OCI-LY1 (cell line): ENCODE measurements around the gene GTSE1.

ENCODE experiments used
- H2AFZ ChIP-seq: fragments of 200-600 bp; sonication (generic), shearing (Covaris generic); 2 replicates; pipeline ENCODE4 v1.6.0; 2014; ENCODE audit warnings: antibody characterized with exemption, mild to moderate bottlenecking, low read length
- H3F3A ChIP-seq: fragments of 200-600 bp; sonication (generic), shearing (Covaris generic); 2 replicates; pipeline ENCODE4 v1.6.0; 2014; ENCODE audit warnings: mild to moderate bottlenecking, antibody characterized with exemption, low read length, moderate library complexity; ENCODE audit not compliant: insufficient read depth
- H3K27ac ChIP-seq: fragments of 200-600 bp; sonication (generic); 2 replicates; pipeline ENCODE4 v1.5.1; 2014; ENCODE audit warnings: low read length, mixed run types, mild to moderate bottlenecking, low read depth; ENCODE audit not compliant: poor library complexity, severe bottlenecking
- H3K27me3 ChIP-seq: fragments of 200-600 bp; sonication (generic); 2 replicates; pipeline ENCODE4 v1.6.0; 2014; ENCODE audit warnings: antibody characterized with exemption, mild to moderate bottlenecking, low read length, moderate library complexity; ENCODE audit not compliant: insufficient read depth
- H3K36me3 ChIP-seq: fragments of 200-600 bp; sonication (generic); 2 replicates; pipeline ENCODE4 v1.6.1; 2014; ENCODE audit warnings: mild to moderate bottlenecking, antibody characterized with exemption, low read length, moderate library complexity, mixed read lengths; ENCODE audit not compliant: insufficient read depth
- H3K4me1 ChIP-seq: fragments of 200-600 bp; sonication (generic); 2 replicates; pipeline ENCODE4 v1.5.1; 2014; ENCODE audit warnings: mild to moderate bottlenecking, low read length, moderate library complexity; ENCODE audit not compliant: insufficient read depth, severe bottlenecking
- H3K4me2 ChIP-seq: fragments of 200-600 bp; sonication (generic), shearing (Covaris generic); 2 replicates; pipeline ENCODE4 v1.6.1; 2014; ENCODE audit warnings: low read length
- H3K4me3 ChIP-seq: fragments of 200-600 bp; sonication (generic); 2 replicates; pipeline ENCODE4 v1.5.1; 2014; ENCODE audit warnings: low read length, low read depth, mild to moderate bottlenecking, mixed read lengths; ENCODE audit not compliant: poor library complexity, severe bottlenecking
- H3K79me2 ChIP-seq: fragments of 200-600 bp; shearing (Covaris generic); 2 replicates; pipeline ENCODE4 v1.6.1; 2016; ENCODE audit warnings: mixed run types, low read length, mixed read lengths; ENCODE audit not compliant: insufficient read depth
- H3K9ac ChIP-seq: fragments of 200-600 bp; sonication (generic), shearing (Covaris generic); 2 replicates; pipeline ENCODE4 v1.6.1; 2014; ENCODE audit warnings: mild to moderate bottlenecking, low read length, mixed read lengths
- H3K9me2 ChIP-seq: fragments of 200-600 bp; sonication (generic), shearing (Covaris generic); 2 replicates; pipeline ENCODE4 v1.6.1; 2014; ENCODE audit warnings: low read depth, mild to moderate bottlenecking, low read length, mixed read lengths
- H3K9me3 ChIP-seq: fragments of 200-600 bp; shearing (Covaris generic); 2 replicates; pipeline ENCODE4 v1.6.1; 2014; ENCODE audit warnings: low read length, mixed read lengths
- H4K20me1 ChIP-seq: fragments of 200-600 bp; sonication (generic), shearing (Covaris generic); 2 replicates; pipeline ENCODE4 v1.6.0; 2016; ENCODE audit warnings: mild to moderate bottlenecking, low read length; ENCODE audit not compliant: insufficient read depth
- EZH2 ChIP-seq: fragments of 200-600 bp; sonication (generic), shearing (Covaris generic); IDR thresholded peaks from 2 replicates; pipeline ENCODE4 v1.8.0; 2017; ENCODE audit warnings: borderline replicate concordance, mixed run types, mild to moderate bottlenecking, antibody characterized with exemption, low read length, moderate library complexity, mixed read lengths
- TF ChIP-seq, protein P1 (sequence below): fragments of 200-600 bp; sonication (generic), shearing (Covaris generic); IDR thresholded peaks from 2 replicates; pipeline ENCODE4 v1.5.1; 2017; ENCODE audit warnings: mild to moderate bottlenecking, antibody characterized with exemption, low read length, moderate library complexity, mixed read lengths

Gene GTSE1

DNA sequence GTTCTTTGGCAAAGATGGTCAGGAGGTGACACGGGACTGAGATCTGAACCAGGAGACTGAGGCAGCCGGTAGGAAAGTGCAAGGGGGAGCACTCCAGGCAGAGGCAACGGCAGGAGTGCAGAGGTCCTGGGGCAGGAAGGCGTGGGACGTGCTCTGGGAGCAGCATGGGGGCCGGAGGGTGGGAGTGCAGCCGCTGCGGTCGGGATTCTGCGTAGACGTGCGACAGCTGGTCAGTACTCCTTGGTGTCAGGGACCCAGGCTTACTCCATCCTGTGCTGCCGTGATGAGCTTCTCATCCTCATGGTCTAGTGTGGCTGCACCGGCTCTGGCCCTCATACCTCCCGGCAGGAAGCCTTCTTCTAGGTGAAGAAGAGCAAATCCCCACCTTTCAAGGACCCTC, 21.9 kb downstream of the GTSE1 start:
- no peaks in the 10 kb centered on the region for H3K27me3 ChIP-seq
- H3K27ac ChIP-seq = no peak overlapping the region
- peaks cover 94% of the 10 kb centered on the region for H3K36me3 ChIP-seq
- no peaks in the 10 kb centered on the region for H3K9me3 ChIP-seq
- H3F3A ChIP-seq = no peaks in the 10 kb centered on the region
- no peak overlapping the region for H3K4me3 ChIP-seq
- H3K79me2 ChIP-seq = no peaks in the 10 kb centered on the region
- H2AFZ ChIP-seq = no peak overlapping the region
- H3K4me2 ChIP-seq = no peak overlapping the region
- TF ChIP-seq, protein P1, sequence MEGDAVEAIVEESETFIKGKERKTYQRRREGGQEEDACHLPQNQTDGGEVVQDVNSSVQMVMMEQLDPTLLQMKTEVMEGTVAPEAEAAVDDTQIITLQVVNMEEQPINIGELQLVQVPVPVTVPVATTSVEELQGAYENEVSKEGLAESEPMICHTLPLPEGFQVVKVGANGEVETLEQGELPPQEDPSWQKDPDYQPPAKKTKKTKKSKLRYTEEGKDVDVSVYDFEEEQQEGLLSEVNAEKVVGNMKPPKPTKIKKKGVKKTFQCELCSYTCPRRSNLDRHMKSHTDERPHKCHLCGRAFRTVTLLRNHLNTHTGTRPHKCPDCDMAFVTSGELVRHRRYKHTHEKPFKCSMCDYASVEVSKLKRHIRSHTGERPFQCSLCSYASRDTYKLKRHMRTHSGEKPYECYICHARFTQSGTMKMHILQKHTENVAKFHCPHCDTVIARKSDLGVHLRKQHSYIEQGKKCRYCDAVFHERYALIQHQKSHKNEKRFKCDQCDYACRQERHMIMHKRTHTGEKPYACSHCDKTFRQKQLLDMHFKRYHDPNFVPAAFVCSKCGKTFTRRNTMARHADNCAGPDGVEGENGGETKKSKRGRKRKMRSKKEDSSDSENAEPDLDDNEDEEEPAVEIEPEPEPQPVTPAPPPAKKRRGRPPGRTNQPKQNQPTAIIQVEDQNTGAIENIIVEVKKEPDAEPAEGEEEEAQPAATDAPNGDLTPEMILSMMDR = no peak
- no peak for TF ChIP-seq EZH2
- no peak overlapping the region for H3K9ac ChIP-seq
- H4K20me1 ChIP-seq = no peaks in the 10 kb centered on the region
- H3K9me2 ChIP-seq = no peaks in the 10 kb centered on the region
- no peaks in the 10 kb centered on the region for H3K4me1 ChIP-seq

DNA sequence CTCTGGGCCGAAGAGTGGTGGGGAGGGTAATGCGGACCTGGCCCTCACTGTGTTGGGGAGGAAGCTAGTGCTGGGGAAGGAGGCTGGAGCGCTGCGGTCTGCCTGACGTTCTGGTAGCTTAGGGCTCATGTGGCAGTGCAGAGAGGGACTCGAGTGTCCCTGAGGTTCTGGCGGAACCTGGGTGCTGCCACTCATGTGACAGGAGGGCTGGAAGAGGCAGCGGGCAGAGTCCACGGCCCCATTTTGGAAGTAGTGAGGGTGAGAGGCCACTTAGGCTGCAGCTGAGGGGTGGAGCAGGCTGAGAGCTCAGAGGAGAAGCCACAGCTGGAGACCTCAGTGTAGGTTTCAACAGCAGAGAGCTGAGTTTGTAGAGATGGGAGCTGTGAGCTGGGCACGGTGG, 22.6 kb downstream of the GTSE1 start:
- H4K20me1 ChIP-seq = no peaks in the 10 kb centered on the region
- peaks cover 94% of the 10 kb centered on the region for H3K36me3 ChIP-seq
- no peak overlapping the region for H3K27ac ChIP-seq
- no peaks in the 10 kb centered on the region for H3K9me3 ChIP-seq
- H3K9ac ChIP-seq = no peak overlapping the region
- no peaks in the 10 kb centered on the region for H3K9me2 ChIP-seq
- H3K4me2 ChIP-seq = no peak overlapping the region
- TF ChIP-seq EZH2 = no peak
- H2AFZ ChIP-seq = no peak overlapping the region
- no peaks in the 10 kb centered on the region for H3F3A ChIP-seq
- H3K4me3 ChIP-seq = no peak overlapping the region
- no peaks in the 10 kb centered on the region for H3K27me3 ChIP-seq
- H3K79me2 ChIP-seq = no peaks in the 10 kb centered on the region
- H3K4me1 ChIP-seq = no peaks in the 10 kb centered on the region

DNA sequence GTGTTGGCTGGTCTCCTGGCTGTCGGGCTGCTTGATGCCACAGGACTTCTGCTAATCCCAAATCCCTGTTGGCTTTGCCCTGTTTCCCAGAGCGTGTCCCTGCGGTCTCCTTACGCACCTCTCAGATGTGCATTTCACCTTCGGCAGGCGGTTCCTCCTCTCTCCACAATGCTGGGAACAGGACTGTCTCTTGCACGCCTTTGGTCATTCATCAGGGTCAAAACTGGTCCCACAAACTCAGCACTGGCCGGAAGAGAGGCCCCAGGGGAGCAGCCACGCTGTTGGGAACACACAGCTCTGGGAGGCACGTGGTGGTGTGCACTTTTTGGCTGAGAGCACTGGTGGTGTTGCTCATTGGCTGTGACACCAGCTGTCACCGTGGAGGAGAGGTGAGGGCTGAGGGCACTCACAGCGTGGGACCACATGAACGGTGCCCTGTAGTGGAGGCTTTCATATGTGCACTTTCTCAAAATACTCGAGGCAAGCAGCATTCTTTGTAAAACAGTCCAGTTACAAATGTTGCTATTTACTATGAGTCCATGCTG, 23.6 kb downstream of the GTSE1 start:
- Histone ChIP-seq H4K20me1 (no peaks in the 10 kb centered on the region), H3K36me3 (peaks cover 96% of the 10 kb centered on the region), H3K27ac (no peak overlapping the region), H3K4me3 (no peak overlapping the region), H3K79me2 (no peaks in the 10 kb centered on the region), H3K4me1 (no peaks in the 10 kb centered on the region), H3K27me3 (no peaks in the 10 kb centered on the region), H3K9me2 (no peaks in the 10 kb centered on the region), H3F3A (no peaks in the 10 kb centered on the region), H3K9me3 (no peaks in the 10 kb centered on the region), H3K9ac (no peak overlapping the region), H2AFZ (no peak overlapping the region), H3K4me2 (no peak overlapping the region)
- TF ChIP-seq EZH2 = no peak
- TF ChIP-seq, protein P1 = no peak

GRCh38 chr22:46320716-46321386, 24.2 kb downstream of the GTSE1 start:
- H3K9me2 ChIP-seq = no peaks in the 10 kb centered on the region
- H3K27me3 ChIP-seq = no peaks in the 10 kb centered on the region
- H3K79me2 ChIP-seq = no peaks in the 10 kb centered on the region
- H3F3A ChIP-seq = no peaks in the 10 kb centered on the region
- peaks cover 96% of the 10 kb centered on the region for H3K36me3 ChIP-seq
- no peak overlapping the region for H3K27ac ChIP-seq
- H4K20me1 ChIP-seq = no peaks in the 10 kb centered on the region
- H3K4me2 ChIP-seq = no peak overlapping the region
- H3K4me1 ChIP-seq = no peaks in the 10 kb centered on the region
- H3K9ac ChIP-seq = no peak overlapping the region
- no peak overlapping the region for H2AFZ ChIP-seq
- H3K4me3 ChIP-seq = no peak overlapping the region
- no peak for TF ChIP-seq EZH2
- TF ChIP-seq, protein P1 = no peak
- no peaks in the 10 kb centered on the region for H3K9me3 ChIP-seq
